MM.1S (cell line): Measurements from ENCODE around the gene PRSS27.

Experiments used
- DNase-seq: peaks from one replicate; pipeline ENCODE4 v3.0.0-alpha.2; 2015
- H2AFZ ChIP-seq: fragments of 300-600 bp; sonication (generic); 2 replicates; pipeline ENCODE4 v1.6.0; 2016; ENCODE audit warnings: antibody characterized with exemption, low read length
- H3F3A ChIP-seq: fragments of 300-600 bp; sonication (generic); 2 replicates; pipeline ENCODE4 v1.6.1; 2016; ENCODE audit warnings: mild to moderate bottlenecking, antibody characterized with exemption, low read length, moderate library complexity, mixed read lengths; ENCODE audit not compliant: insufficient read depth
- H3K27ac ChIP-seq: fragments of 300-600 bp; sonication (generic); 2 replicates; pipeline ENCODE4 v1.5.1; 2016; ENCODE audit warnings: mild to moderate bottlenecking, low read length
- H3K27me3 ChIP-seq: fragments of 300-600 bp; sonication (generic); replicated peaks from 2 replicates; pipeline ENCODE4 v1.6.0; 2016; ENCODE audit warnings: low read length; ENCODE audit not compliant: insufficient read depth
- H3K36me3 ChIP-seq: fragments of 300-600 bp; sonication (generic); replicated peaks from 2 replicates; pipeline ENCODE4 v1.6.1; 2016; ENCODE audit warnings: mild to moderate bottlenecking, low read length, mixed read lengths; ENCODE audit not compliant: insufficient read depth
- H3K4me1 ChIP-seq: fragments of 300-600 bp; sonication (generic); 2 replicates; pipeline ENCODE4 v1.6.1; 2016; ENCODE audit warnings: low read length, mixed read lengths
- H3K4me2 ChIP-seq: fragments of 300-600 bp; sonication (generic); 2 replicates; pipeline ENCODE4 v1.6.0; 2016; ENCODE audit warnings: low read depth, low read length
- H3K4me3 ChIP-seq: fragments of 300-600 bp; sonication (generic); 2 replicates; pipeline ENCODE4 v1.5.1; 2016; ENCODE audit warnings: low read length, mixed read lengths
- H3K79me2 ChIP-seq: fragments of 300-600 bp; sonication (generic); 2 replicates; pipeline ENCODE4 v1.6.1; 2016; ENCODE audit warnings: mixed run types, low read length, mixed read lengths
- H3K9ac ChIP-seq: fragments of 300-600 bp; sonication (generic); 2 replicates; pipeline ENCODE4 v1.6.1; 2016; ENCODE audit warnings: low read length, mixed read lengths
- H3K9me2 ChIP-seq: fragments of 300-600 bp; sonication (generic); replicated peaks from 2 replicates; pipeline ENCODE4 v1.6.1; 2016; ENCODE audit warnings: mild to moderate bottlenecking, low read length, mixed read lengths; ENCODE audit not compliant: insufficient read depth
- H3K9me3 ChIP-seq: fragments of 300-600 bp; sonication (generic); replicated peaks from 2 replicates; pipeline ENCODE4 v1.6.1; 2016; ENCODE audit warnings: mild to moderate bottlenecking, low read length, mixed read lengths; ENCODE audit not compliant: insufficient read depth
- H4K20me1 ChIP-seq: fragments of 300-600 bp; sonication (generic); 2 replicates; pipeline ENCODE4 v1.6.1; 2016; ENCODE audit warnings: mild to moderate bottlenecking, low read length, moderate library complexity, mixed read lengths; ENCODE audit not compliant: insufficient read depth
- EZH2 ChIP-seq: fragments of 300-600 bp; sonication (generic); optimal IDR thresholded peaks from 2 replicates; pipeline ENCODE3; 2017; ENCODE audit warnings: low read depth, mild to moderate bottlenecking, antibody characterized with exemption, low read length, mixed read lengths
- EZH2phosphoT487 ChIP-seq: fragments of 300-600 bp; sonication (generic); IDR thresholded peaks from 2 replicates; pipeline ENCODE4 v1.6.1; 2018; ENCODE audit warnings: antibody characterized with exemption, low read length
- TF ChIP-seq, protein P1 (sequence below): fragments of 300-600 bp; sonication (generic); IDR thresholded peaks from 2 replicates; pipeline ENCODE4 v1.5.1; 2016; ENCODE audit warnings: antibody characterized with exemption, low read length, mixed read lengths

The PRSS27 gene

DNA sequence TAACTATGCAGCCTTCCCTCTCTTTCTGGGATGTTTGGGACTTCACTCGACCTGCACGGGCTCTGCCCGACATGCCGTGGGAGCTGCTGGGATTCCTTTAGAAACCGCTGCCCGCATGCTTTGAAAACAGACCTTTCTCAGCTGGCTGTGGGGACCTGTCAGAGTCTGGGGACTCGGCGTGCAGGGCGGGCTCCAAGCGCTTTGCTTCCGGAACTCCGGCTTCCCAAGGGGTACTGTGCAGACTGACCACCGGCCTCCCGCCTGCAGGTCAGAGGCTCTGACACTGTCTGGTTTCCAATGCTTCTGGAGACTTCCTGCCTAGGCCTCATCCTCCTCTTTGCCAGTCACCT, 11.8 kb downstream of the PRSS27 start:
- Histone ChIP-seq H3F3A (no peaks in the 10 kb centered on the region), H3K4me3 (no peak overlapping the region), H3K4me2 (no peak overlapping the region), H2AFZ (no peak overlapping the region), H3K9ac (no peak overlapping the region), H3K9me3 (no peaks in the 10 kb centered on the region), H3K27ac (no peak overlapping the region), H3K79me2 (0 out of 2 replicates have a peak, but pooled peaks cover 3% of the 10 kb centered on the region), H3K36me3 (no peaks in the 10 kb centered on the region; the same call in 1 of the 2 replicates), H4K20me1 (no peaks in the 10 kb centered on the region), H3K27me3 (no peaks in the 10 kb centered on the region), H3K4me1 (no peaks in the 10 kb centered on the region), H3K9me2 (no peaks in the 10 kb centered on the region)
- DNase-seq: no peak
- TF ChIP-seq, protein P1, sequence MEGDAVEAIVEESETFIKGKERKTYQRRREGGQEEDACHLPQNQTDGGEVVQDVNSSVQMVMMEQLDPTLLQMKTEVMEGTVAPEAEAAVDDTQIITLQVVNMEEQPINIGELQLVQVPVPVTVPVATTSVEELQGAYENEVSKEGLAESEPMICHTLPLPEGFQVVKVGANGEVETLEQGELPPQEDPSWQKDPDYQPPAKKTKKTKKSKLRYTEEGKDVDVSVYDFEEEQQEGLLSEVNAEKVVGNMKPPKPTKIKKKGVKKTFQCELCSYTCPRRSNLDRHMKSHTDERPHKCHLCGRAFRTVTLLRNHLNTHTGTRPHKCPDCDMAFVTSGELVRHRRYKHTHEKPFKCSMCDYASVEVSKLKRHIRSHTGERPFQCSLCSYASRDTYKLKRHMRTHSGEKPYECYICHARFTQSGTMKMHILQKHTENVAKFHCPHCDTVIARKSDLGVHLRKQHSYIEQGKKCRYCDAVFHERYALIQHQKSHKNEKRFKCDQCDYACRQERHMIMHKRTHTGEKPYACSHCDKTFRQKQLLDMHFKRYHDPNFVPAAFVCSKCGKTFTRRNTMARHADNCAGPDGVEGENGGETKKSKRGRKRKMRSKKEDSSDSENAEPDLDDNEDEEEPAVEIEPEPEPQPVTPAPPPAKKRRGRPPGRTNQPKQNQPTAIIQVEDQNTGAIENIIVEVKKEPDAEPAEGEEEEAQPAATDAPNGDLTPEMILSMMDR: no peak
- no peak for TF ChIP-seq EZH2
- no peak for TF ChIP-seq EZH2phosphoT487

DNA sequence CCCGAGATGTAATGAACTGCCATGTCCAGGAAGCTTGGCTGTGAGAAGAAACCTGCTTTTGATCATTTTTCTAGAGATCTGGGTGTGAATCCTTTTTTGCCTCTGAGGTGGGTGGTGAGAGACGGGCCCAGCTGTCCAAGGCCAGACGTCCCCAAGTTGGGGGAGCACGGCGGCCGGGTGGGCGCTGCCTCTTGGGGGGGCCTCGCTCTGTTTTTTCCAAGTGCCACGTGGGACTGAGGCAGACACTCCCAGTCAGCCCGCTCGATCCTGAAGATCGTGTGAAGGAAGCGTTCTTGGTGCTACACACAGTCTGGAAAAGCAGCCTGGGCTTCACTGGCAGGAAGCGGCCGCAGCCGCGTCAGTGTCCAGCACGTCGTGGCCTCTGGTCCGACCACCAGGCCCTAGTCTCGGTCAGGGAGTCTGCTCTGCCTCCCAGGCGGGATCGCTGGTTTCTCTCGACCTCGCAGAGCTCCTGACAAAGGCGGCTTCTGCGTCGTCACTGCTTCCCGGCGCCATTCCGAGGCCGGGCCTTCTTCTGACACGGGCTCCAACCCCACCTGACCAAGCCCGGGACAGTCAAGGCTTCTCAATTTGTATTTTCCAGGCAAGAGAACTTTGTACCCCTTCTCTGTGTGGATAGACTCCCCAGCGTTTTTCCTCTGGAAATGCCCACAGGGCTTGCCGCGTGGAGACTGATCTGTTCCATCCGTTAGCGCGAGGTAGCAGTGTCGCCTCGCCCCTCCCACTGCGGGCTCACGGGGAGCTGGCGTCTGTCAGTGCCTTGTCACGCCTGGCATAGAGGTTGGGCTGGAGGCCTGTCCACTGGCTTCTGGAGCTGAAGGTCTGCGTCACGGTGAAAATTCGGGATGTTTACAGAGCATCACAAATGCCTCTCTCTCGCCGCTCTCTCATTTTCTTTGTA, 12.4 kb downstream of the PRSS27 start:
- Histone ChIP-seq H3K9ac (no peak overlapping the region), H3K4me3 (no peak overlapping the region), H3K27me3 (no peaks in the 10 kb centered on the region), H3K79me2 (0 out of 2 replicates have a peak, but pooled peaks cover 3% of the 10 kb centered on the region), H3K4me1 (no peaks in the 10 kb centered on the region), H3F3A (no peaks in the 10 kb centered on the region), H3K27ac (no peak overlapping the region), H3K9me2 (no peaks in the 10 kb centered on the region), H4K20me1 (no peaks in the 10 kb centered on the region), H3K4me2 (no peak overlapping the region), H3K36me3 (no peaks in the 10 kb centered on the region; the same call in 1 of the 2 replicates), H2AFZ (no peak overlapping the region), H3K9me3 (no peaks in the 10 kb centered on the region)
- no peak for DNase-seq
- TF ChIP-seq EZH2: no peak
- TF ChIP-seq, protein P1: no peak
- TF ChIP-seq EZH2phosphoT487: no peak

- no peak overlapping the region for H3K4me2 ChIP-seq
- no peaks in the 10 kb centered on the region; the same call in 1 of the 2 replicates for H3K36me3 ChIP-seq
Observed at GRCh38 chr16:2706611-2707311, 13.3 kb downstream of the PRSS27 start.

More at GRCh38 chr16:2706611-2707311, 13.3 kb downstream of the PRSS27 start:
- H3K9ac ChIP-seq: no peak overlapping the region
- no peak for DNase-seq
- no peaks in the 10 kb centered on the region for H3K9me3 ChIP-seq
- no peaks in the 10 kb centered on the region for H3K4me1 ChIP-seq
- H3K9me2 ChIP-seq: no peaks in the 10 kb centered on the region
- H3K27ac ChIP-seq: no peak overlapping the region
- H2AFZ ChIP-seq: no peak overlapping the region
- no peak overlapping the region for H3K4me3 ChIP-seq
- H4K20me1 ChIP-seq: no peaks in the 10 kb centered on the region
- TF ChIP-seq EZH2 (no peak), EZH2phosphoT487 (no peak)
- TF ChIP-seq, protein P1: no peak
- H3K79me2 ChIP-seq: 0 out of 2 replicates have a peak, but pooled peaks cover 3% of the 10 kb centered on the region
- H3F3A ChIP-seq: no peaks in the 10 kb centered on the region
- no peaks in the 10 kb centered on the region for H3K27me3 ChIP-seq
